OCI-LY1 (cell line): Measurements from ENCODE around the gene SERGEF.

Experiments
- H2AFZ ChIP-seq: fragments of 200-600 bp; sonication (generic), shearing (Covaris generic); 2 replicates; pipeline ENCODE4 v1.6.0; 2014; ENCODE audit warnings: antibody characterized with exemption, mild to moderate bottlenecking, low read length
- H3F3A ChIP-seq: fragments of 200-600 bp; sonication (generic), shearing (Covaris generic); 2 replicates; pipeline ENCODE4 v1.6.0; 2014; ENCODE audit warnings: mild to moderate bottlenecking, antibody characterized with exemption, low read length, moderate library complexity; ENCODE audit not compliant: insufficient read depth
- H3K27ac ChIP-seq: fragments of 200-600 bp; sonication (generic); 2 replicates; pipeline ENCODE4 v1.5.1; 2014; ENCODE audit warnings: low read length, mixed run types, mild to moderate bottlenecking, low read depth; ENCODE audit not compliant: poor library complexity, severe bottlenecking
- H3K27me3 ChIP-seq: fragments of 200-600 bp; sonication (generic); 2 replicates; pipeline ENCODE4 v1.6.0; 2014; ENCODE audit warnings: antibody characterized with exemption, mild to moderate bottlenecking, low read length, moderate library complexity; ENCODE audit not compliant: insufficient read depth
- H3K36me3 ChIP-seq: fragments of 200-600 bp; sonication (generic); 2 replicates; pipeline ENCODE4 v1.6.1; 2014; ENCODE audit warnings: mild to moderate bottlenecking, antibody characterized with exemption, low read length, moderate library complexity, mixed read lengths; ENCODE audit not compliant: insufficient read depth
- H3K4me1 ChIP-seq: fragments of 200-600 bp; sonication (generic); 2 replicates; pipeline ENCODE4 v1.5.1; 2014; ENCODE audit warnings: mild to moderate bottlenecking, low read length, moderate library complexity; ENCODE audit not compliant: insufficient read depth, severe bottlenecking
- H3K4me2 ChIP-seq: fragments of 200-600 bp; sonication (generic), shearing (Covaris generic); 2 replicates; pipeline ENCODE4 v1.6.1; 2014; ENCODE audit warnings: low read length
- H3K4me3 ChIP-seq: fragments of 200-600 bp; sonication (generic); 2 replicates; pipeline ENCODE4 v1.5.1; 2014; ENCODE audit warnings: low read length, low read depth, mild to moderate bottlenecking, mixed read lengths; ENCODE audit not compliant: poor library complexity, severe bottlenecking
- H3K79me2 ChIP-seq: fragments of 200-600 bp; shearing (Covaris generic); 2 replicates; pipeline ENCODE4 v1.6.1; 2016; ENCODE audit warnings: mixed run types, low read length, mixed read lengths; ENCODE audit not compliant: insufficient read depth
- H3K9ac ChIP-seq: fragments of 200-600 bp; sonication (generic), shearing (Covaris generic); 2 replicates; pipeline ENCODE4 v1.6.1; 2014; ENCODE audit warnings: mild to moderate bottlenecking, low read length, mixed read lengths
- H3K9me2 ChIP-seq: fragments of 200-600 bp; sonication (generic), shearing (Covaris generic); 2 replicates; pipeline ENCODE4 v1.6.1; 2014; ENCODE audit warnings: low read depth, mild to moderate bottlenecking, low read length, mixed read lengths
- H3K9me3 ChIP-seq: fragments of 200-600 bp; shearing (Covaris generic); 2 replicates; pipeline ENCODE4 v1.6.1; 2014; ENCODE audit warnings: low read length, mixed read lengths
- H4K20me1 ChIP-seq: fragments of 200-600 bp; sonication (generic), shearing (Covaris generic); 2 replicates; pipeline ENCODE4 v1.6.0; 2016; ENCODE audit warnings: mild to moderate bottlenecking, low read length; ENCODE audit not compliant: insufficient read depth
- CTCF ChIP-seq: fragments of 200-600 bp; sonication (generic), shearing (Covaris generic); IDR thresholded peaks from 2 replicates; pipeline ENCODE4 v1.5.1; 2017; ENCODE audit warnings: mild to moderate bottlenecking, antibody characterized with exemption, low read length, moderate library complexity, mixed read lengths
- EZH2 ChIP-seq: fragments of 200-600 bp; sonication (generic), shearing (Covaris generic); IDR thresholded peaks from 2 replicates; pipeline ENCODE4 v1.8.0; 2017; ENCODE audit warnings: borderline replicate concordance, mixed run types, mild to moderate bottlenecking, antibody characterized with exemption, low read length, moderate library complexity, mixed read lengths

Gene SERGEF

GRCh38 chr11:17865765-17866428 is 146.9 kb downstream of the SERGEF start:
- Histone ChIP-seq H3K9me3 (no peaks in the 10 kb centered on the region), H3K9me2 (no peaks in the 10 kb centered on the region), H3F3A (no peaks in the 10 kb centered on the region), H3K27me3 (no peaks in the 10 kb centered on the region), H3K36me3 (peaks cover 24% of the 10 kb centered on the region), H4K20me1 (no peaks in the 10 kb centered on the region), H3K27ac (no peak overlapping the region), H3K79me2 (no peaks in the 10 kb centered on the region), H3K4me2 (no peak overlapping the region), H3K4me3 (no peak overlapping the region), H3K9ac (no peak overlapping the region), H3K4me1 (no peaks in the 10 kb centered on the region), H2AFZ (no peak overlapping the region)
- TF ChIP-seq CTCF: no peak
- TF ChIP-seq EZH2: no peak

- Histone ChIP-seq H3F3A (no peaks in the 10 kb centered on the region), H3K36me3 (peaks cover 21% of the 10 kb centered on the region), H2AFZ (no peak overlapping the region), H3K9me3 (no peaks in the 10 kb centered on the region), H3K9ac (no peak overlapping the region), H4K20me1 (no peaks in the 10 kb centered on the region), H3K27ac (no peak overlapping the region), H3K79me2 (no peaks in the 10 kb centered on the region), H3K9me2 (no peaks in the 10 kb centered on the region), H3K4me3 (no peak overlapping the region), H3K4me1 (no peaks in the 10 kb centered on the region), H3K4me2 (no peak overlapping the region), H3K27me3 (no peaks in the 10 kb centered on the region)
- TF ChIP-seq EZH2 (no peak), CTCF (peak; percentile 76)
Observed at GRCh38 chr11:17864478-17864941, 148.3 kb downstream of the SERGEF start.

GRCh38 chr11:17861036-17861755 is 151.7 kb downstream of the SERGEF start:
- TF ChIP-seq CTCF (no peak), EZH2 (no peak)
- H3K9me3 ChIP-seq: no peaks in the 10 kb centered on the region
- no peaks in the 10 kb centered on the region for H3K27me3 ChIP-seq
- H3K4me2 ChIP-seq: no peak overlapping the region
- H3K79me2 ChIP-seq: no peaks in the 10 kb centered on the region
- H3K9me2 ChIP-seq: no peaks in the 10 kb centered on the region
- H3K9ac ChIP-seq: no peak overlapping the region
- no peak overlapping the region for H2AFZ ChIP-seq
- H3K4me1 ChIP-seq: no peaks in the 10 kb centered on the region
- H3K27ac ChIP-seq: no peak overlapping the region
- no peaks in the 10 kb centered on the region for H4K20me1 ChIP-seq
- H3K36me3 ChIP-seq: peaks cover 10% of the 10 kb centered on the region; the same call in 1 of the 2 replicates
- no peak overlapping the region for H3K4me3 ChIP-seq
- H3F3A ChIP-seq: no peaks in the 10 kb centered on the region
